Neural cell (in vitro differentiated cells): ENCODE results near the gene CDKN1B. TPM values are rescaled to one million over a fixed set of nuclear protein-coding genes. Genes with fewer than 3 reads are reported as not detected.

Experiments used
- H2AFZ ChIP-seq: fragments of 200-600, 300-800 bp; sonication (generic), shearing (Covaris generic); 2 replicates; pipeline ENCODE4 v1.6.0; 2014; ENCODE audit warnings: low read depth, mild to moderate bottlenecking, antibody characterized with exemption, low read length, moderate library complexity
- H3F3A ChIP-seq: fragments of 200-600 bp; shearing (Covaris generic); 2 replicates; pipeline ENCODE4 v1.6.1; 2016; ENCODE audit warnings: mild to moderate bottlenecking, moderate library complexity, mixed read lengths, antibody characterized with exemption, low read length; ENCODE audit not compliant: insufficient read depth, poor library complexity, severe bottlenecking
- H3K27ac ChIP-seq: fragments of 200-600, 300-800 bp; sonication (generic), shearing (Covaris generic); 2 replicates; pipeline ENCODE4 v1.5.1; 2014; ENCODE audit warnings: mild to moderate bottlenecking, low read length, moderate library complexity
- H3K27me3 ChIP-seq: fragments of 300-800, 200-600 bp; sonication (generic), shearing (Covaris generic); 2 replicates; pipeline ENCODE4 v1.6.0; 2014; ENCODE audit warnings: mild to moderate bottlenecking, low read depth, low read length, moderate library complexity; ENCODE audit not compliant: insufficient read depth
- H3K36me3 ChIP-seq: fragments of 300-800, 200-600 bp; sonication (generic), shearing (Covaris generic); 2 replicates; pipeline ENCODE4 v1.5.1; 2014; ENCODE audit warnings: mild to moderate bottlenecking, antibody characterized with exemption, low read length, moderate library complexity; ENCODE audit not compliant: insufficient read depth
- H3K4me2 ChIP-seq: fragments of 300-800, 200-600 bp; sonication (generic), shearing (Covaris generic); 2 replicates; pipeline ENCODE4 v1.6.0; 2014; ENCODE audit warnings: mild to moderate bottlenecking, low read length
- H3K4me3 ChIP-seq: fragments of 300-800, 200-600 bp; sonication (generic), shearing (Covaris generic); 2 replicates; pipeline ENCODE4 v1.5.1; 2014; ENCODE audit warnings: mild to moderate bottlenecking, low read length, moderate library complexity
- H3K79me2 ChIP-seq: fragments of 200-600 bp; shearing (Covaris generic); replicated peaks from 2 replicates; pipeline ENCODE4 v1.6.0; 2014; ENCODE audit warnings: mild to moderate bottlenecking, low read length, moderate library complexity; ENCODE audit not compliant: insufficient read depth
- H3K9ac ChIP-seq: fragments of 300-800, 200-600 bp; sonication (generic), shearing (Covaris generic); 2 replicates; pipeline ENCODE4 v1.6.1; 2016; ENCODE audit warnings: mild to moderate bottlenecking, low read length, mixed read lengths
- H3K9me2 ChIP-seq: fragments of 200-600 bp; shearing (Covaris generic); 2 replicates; pipeline ENCODE4 v1.6.1; 2016; ENCODE audit warnings: mild to moderate bottlenecking, low read length, mixed read lengths; ENCODE audit not compliant: insufficient read depth
- H3K9me3 ChIP-seq: fragments of 200-600, 300-800 bp; sonication (generic), shearing (Covaris generic); 2 replicates; pipeline ENCODE4 v1.6.1; 2016; ENCODE audit warnings: mild to moderate bottlenecking, mixed run types, low read length, moderate library complexity, mixed read lengths
- H4K20me1 ChIP-seq: fragments of 200-600 bp; shearing (Covaris generic); 2 replicates; pipeline ENCODE4 v1.6.1; 2016; ENCODE audit warnings: mild to moderate bottlenecking, mixed run types; ENCODE audit not compliant: insufficient read depth
- EP300 ChIP-seq: fragments of 450-650 bp; conservative IDR thresholded peaks from 2 replicates; pipeline ENCODE4 v1.6.1; 2014; ENCODE audit warnings: antibody characterized with exemption, mild to moderate bottlenecking, moderate library complexity; ENCODE audit not compliant: poor library complexity, severe bottlenecking
- EZH2 ChIP-seq: fragments of 200-600, 300-800 bp; shearing (Covaris generic), sonication (generic); IDR thresholded peaks from 2 replicates; pipeline ENCODE4 v1.6.1; 2014; ENCODE audit warnings: antibody characterized with exemption, low read length, borderline replicate concordance, mild to moderate bottlenecking; ENCODE audit not compliant: insufficient read depth, poor library complexity, severe bottlenecking
- MXI1 ChIP-seq: fragments of 450-650 bp; conservative IDR thresholded peaks from 2 replicates; pipeline ENCODE4 v1.6.1; 2014; ENCODE audit warnings: antibody characterized with exemption, mild to moderate bottlenecking; ENCODE audit not compliant: poor library complexity, severe bottlenecking
- POLR2AphosphoS5 ChIP-seq: IDR thresholded peaks from 2 replicates; pipeline ENCODE4 v1.6.1; 2012
- RAD21 ChIP-seq: fragments of 450-650 bp; conservative IDR thresholded peaks from 2 replicates; pipeline ENCODE4 v1.6.1; 2014; ENCODE audit warnings: antibody characterized with exemption, mild to moderate bottlenecking, moderate library complexity
- SMC3 ChIP-seq: fragments of 450-650 bp; conservative IDR thresholded peaks from 2 replicates; pipeline ENCODE4 v1.6.1; 2014; ENCODE audit warnings: antibody characterized with exemption, mild to moderate bottlenecking, moderate library complexity; ENCODE audit not compliant: poor library complexity
- TAF1 ChIP-seq: IDR thresholded peaks from 2 replicates; pipeline ENCODE4 v1.6.1; 2012; ENCODE audit warnings: low read depth
- polyA plus RNA-seq: library from polyadenylated mRNA; depleted of rRNA; stranded (reverse); fragments of >200 nt; gene quantifications from 2 replicates; pipeline ENCODE4 v1.2.3, GENCODE V29; 2014
- TF ChIP-seq, protein P1 (sequence below): IDR thresholded peaks from 2 replicates; pipeline ENCODE4 v1.6.1; 2012; ENCODE audit warnings: borderline replicate concordance
- TF ChIP-seq, protein P2 (sequence below): fragments of 450-650 bp; IDR thresholded peaks from 2 replicates; pipeline ENCODE4 v1.5.1; 2014; ENCODE audit warnings: antibody characterized with exemption, mild to moderate bottlenecking, moderate library complexity; ENCODE audit not compliant: poor library complexity, severe bottlenecking

The CDKN1B gene
- polyA plus RNA-seq, 1 donor from 2014 or later, result 107 TPM

DNA sequence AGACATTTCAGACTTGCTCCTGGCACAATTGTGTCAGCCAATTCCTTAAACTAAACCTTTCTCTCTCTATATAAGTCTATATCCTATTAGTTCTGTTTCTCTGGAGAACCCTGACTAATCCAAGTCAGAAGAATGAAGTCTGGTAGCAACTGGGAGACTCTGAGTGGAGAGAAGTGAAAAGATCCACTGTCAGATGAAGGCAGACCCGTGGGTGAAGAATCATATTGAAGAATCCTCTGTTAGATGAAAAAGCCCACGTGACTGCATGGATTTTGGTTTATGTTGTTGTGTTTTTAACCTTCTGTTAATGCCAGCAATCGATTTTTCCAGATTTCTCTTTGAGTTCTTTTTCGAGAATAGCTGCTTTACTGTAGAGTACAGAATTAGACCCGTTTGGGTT, 38.8 kb downstream of the CDKN1B start:
- no peak overlapping the region for H3K4me3 ChIP-seq
- no peak overlapping the region for H2AFZ ChIP-seq
- H3K9ac ChIP-seq, result no peak overlapping the region
- no peaks in the 10 kb centered on the region for H3K36me3 ChIP-seq
- no peak overlapping the region for H3K27ac ChIP-seq
- H3K9me3 ChIP-seq, result no peaks in the 10 kb centered on the region
- no peaks in the 10 kb centered on the region for H3K79me2 ChIP-seq
- no peaks in the 10 kb centered on the region for H4K20me1 ChIP-seq
- TF ChIP-seq MXI1 (no peak), EZH2 (no peak), POLR2AphosphoS5 (no peak), EP300 (no peak), SMC3 (no peak), RAD21 (no peak)
- TF ChIP-seq, protein P1, sequence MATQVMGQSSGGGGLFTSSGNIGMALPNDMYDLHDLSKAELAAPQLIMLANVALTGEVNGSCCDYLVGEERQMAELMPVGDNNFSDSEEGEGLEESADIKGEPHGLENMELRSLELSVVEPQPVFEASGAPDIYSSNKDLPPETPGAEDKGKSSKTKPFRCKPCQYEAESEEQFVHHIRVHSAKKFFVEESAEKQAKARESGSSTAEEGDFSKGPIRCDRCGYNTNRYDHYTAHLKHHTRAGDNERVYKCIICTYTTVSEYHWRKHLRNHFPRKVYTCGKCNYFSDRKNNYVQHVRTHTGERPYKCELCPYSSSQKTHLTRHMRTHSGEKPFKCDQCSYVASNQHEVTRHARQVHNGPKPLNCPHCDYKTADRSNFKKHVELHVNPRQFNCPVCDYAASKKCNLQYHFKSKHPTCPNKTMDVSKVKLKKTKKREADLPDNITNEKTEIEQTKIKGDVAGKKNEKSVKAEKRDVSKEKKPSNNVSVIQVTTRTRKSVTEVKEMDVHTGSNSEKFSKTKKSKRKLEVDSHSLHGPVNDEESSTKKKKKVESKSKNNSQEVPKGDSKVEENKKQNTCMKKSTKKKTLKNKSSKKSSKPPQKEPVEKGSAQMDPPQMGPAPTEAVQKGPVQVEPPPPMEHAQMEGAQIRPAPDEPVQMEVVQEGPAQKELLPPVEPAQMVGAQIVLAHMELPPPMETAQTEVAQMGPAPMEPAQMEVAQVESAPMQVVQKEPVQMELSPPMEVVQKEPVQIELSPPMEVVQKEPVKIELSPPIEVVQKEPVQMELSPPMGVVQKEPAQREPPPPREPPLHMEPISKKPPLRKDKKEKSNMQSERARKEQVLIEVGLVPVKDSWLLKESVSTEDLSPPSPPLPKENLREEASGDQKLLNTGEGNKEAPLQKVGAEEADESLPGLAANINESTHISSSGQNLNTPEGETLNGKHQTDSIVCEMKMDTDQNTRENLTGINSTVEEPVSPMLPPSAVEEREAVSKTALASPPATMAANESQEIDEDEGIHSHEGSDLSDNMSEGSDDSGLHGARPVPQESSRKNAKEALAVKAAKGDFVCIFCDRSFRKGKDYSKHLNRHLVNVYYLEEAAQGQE, result no peak
- TF ChIP-seq, protein P2, sequence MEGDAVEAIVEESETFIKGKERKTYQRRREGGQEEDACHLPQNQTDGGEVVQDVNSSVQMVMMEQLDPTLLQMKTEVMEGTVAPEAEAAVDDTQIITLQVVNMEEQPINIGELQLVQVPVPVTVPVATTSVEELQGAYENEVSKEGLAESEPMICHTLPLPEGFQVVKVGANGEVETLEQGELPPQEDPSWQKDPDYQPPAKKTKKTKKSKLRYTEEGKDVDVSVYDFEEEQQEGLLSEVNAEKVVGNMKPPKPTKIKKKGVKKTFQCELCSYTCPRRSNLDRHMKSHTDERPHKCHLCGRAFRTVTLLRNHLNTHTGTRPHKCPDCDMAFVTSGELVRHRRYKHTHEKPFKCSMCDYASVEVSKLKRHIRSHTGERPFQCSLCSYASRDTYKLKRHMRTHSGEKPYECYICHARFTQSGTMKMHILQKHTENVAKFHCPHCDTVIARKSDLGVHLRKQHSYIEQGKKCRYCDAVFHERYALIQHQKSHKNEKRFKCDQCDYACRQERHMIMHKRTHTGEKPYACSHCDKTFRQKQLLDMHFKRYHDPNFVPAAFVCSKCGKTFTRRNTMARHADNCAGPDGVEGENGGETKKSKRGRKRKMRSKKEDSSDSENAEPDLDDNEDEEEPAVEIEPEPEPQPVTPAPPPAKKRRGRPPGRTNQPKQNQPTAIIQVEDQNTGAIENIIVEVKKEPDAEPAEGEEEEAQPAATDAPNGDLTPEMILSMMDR, result no peak
- no peaks in the 10 kb centered on the region for H3K9me2 ChIP-seq
- H3K4me2 ChIP-seq, result no peak overlapping the region
- no peaks in the 10 kb centered on the region for H3K27me3 ChIP-seq
- H3F3A ChIP-seq, result no peaks in the 10 kb centered on the region

DNA sequence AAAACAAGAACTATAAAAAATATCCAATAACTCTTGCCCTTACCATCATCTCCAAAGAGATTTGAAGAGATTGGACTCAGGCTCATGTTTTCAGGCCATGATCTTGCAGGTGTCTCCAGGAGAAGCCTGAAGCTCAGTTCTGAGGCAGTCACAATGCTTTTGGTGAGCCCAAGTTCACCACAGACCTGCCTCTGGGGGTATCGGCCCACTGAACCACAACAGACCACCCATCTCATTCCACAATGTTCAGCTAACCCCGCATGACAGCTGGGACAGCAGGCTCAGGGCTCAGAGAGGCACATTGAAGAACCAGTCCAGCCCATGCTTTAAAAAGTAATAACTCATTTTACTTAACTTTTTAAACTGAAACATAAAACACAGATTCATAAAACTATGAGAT, 40.0 kb downstream of the CDKN1B start:
- Histone ChIP-seq H3K9me2 (no peaks in the 10 kb centered on the region), H2AFZ (no peak overlapping the region), H3K9me3 (no peaks in the 10 kb centered on the region), H3K27me3 (no peaks in the 10 kb centered on the region), H3K36me3 (no peaks in the 10 kb centered on the region), H4K20me1 (no peaks in the 10 kb centered on the region), H3K9ac (no peak overlapping the region), H3F3A (no peaks in the 10 kb centered on the region), H3K79me2 (no peaks in the 10 kb centered on the region), H3K4me2 (no peak overlapping the region), H3K27ac (no peak overlapping the region), H3K4me3 (no peak overlapping the region)
- TF ChIP-seq MXI1, result no peak
- TF ChIP-seq SMC3, result no peak
- TF ChIP-seq EZH2, result no peak
- no peak for TF ChIP-seq EP300
- TF ChIP-seq, protein P1, result no peak
- TF ChIP-seq TAF1, result no peak
- TF ChIP-seq, protein P2, result no peak
- TF ChIP-seq POLR2AphosphoS5, result no peak
- no peak for TF ChIP-seq RAD21
